Activated naive CD4-positive, alpha-beta T cell treated with anti-CD3 and anti-CD28 coated beads, Interleukin-2, amount 10 ng/mL, durations not matched to agents 7 days and 5 days (primary cell): Measurements from ENCODE around the gene CAMK1G.

Source experiments
- CTCF ChIA-PET: fragments of 350-600 bp; sonication (Branson Sonifier 250); formaldehyde crosslinking; loops from one replicate; lab custom pipeline; 2021; ENCODE audit warnings: antibody characterized with exemption; lab: Charles Lee
- DNase-seq: peaks from one replicate; pipeline ENCODE4 v3.0.0-alpha.2; 2020
- H3K27ac Mint-ChIP-seq: one replicate; pipeline ENCODE4 v1.8.0; 2021; ENCODE audit warnings: mild to moderate bottlenecking, moderate library complexity, mixed read lengths
- H3K27me3 Mint-ChIP-seq: one replicate; pipeline ENCODE4 v1.8.0; 2021; ENCODE audit warnings: mild to moderate bottlenecking, mixed read lengths
- H3K36me3 Mint-ChIP-seq: one replicate; pipeline ENCODE4 v1.8.0; 2021; ENCODE audit warnings: mixed read lengths
- H3K4me1 Mint-ChIP-seq: one replicate; pipeline ENCODE4 v1.8.0; 2021; ENCODE audit warnings: mixed read lengths
- H3K4me3 Mint-ChIP-seq: one replicate; pipeline ENCODE4 v1.8.0; 2021; ENCODE audit warnings: mild to moderate bottlenecking, moderate library complexity, mixed read lengths
- H3K9me3 Mint-ChIP-seq: one replicate; pipeline ENCODE4 v1.8.0; 2021; ENCODE audit warnings: mixed read lengths

The CAMK1G gene

DNA sequence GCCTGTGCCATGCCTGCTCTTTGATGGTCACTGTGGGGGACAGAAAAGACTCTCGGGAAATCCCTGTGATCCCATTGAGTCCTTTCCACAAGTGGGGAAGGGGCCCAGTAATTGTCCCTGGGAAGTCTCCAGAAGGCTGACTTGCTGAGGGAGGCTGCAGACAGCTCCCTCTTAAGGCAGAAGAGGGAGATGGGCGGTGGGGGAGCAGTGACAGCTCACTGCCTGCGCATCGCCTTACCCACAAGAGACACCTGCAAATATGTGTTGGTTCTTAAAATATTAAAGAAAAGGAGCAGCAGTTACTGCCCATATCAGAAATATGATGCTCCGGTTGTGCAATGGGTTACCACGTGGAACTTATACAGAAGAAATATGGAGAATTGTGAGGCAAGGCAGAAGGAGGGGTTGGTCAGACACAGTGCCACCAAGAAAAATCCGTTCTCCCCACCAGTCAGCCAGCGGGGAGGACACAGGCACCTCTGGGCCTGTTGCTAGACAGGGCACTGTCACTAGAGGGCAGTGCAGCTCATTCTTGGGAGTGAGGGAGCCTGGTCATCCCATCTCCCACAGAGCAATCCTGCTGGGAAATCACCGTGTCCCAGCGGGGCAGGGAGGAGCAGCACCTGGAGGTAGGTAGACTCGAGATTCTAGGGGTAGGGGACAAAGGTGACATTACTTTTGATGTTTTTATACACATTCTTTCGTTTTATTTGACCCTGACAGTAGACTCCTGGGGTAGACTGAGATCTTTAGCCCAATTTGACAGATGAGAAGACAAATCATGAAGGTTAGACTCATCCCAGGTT lies 6.9 kb upstream of the CAMK1G start:
- Mint-ChIP-seq H3K4me1 (no peaks in the 10 kb centered on the region), H3K27me3 (peaks cover 41% of the 10 kb centered on the region), H3K4me3 (no peak overlapping the region), H3K9me3 (no peaks in the 10 kb centered on the region), H3K27ac (no peak overlapping the region), H3K36me3 (no peaks in the 10 kb centered on the region)
- DNase-seq, result peak; percentile 80
- CTCF ChIA-PET, result interaction anchor here (0.9 to 4.9 kb wide), 19 partner anchors 9 to 246 kb away, joined by 3 to 40 read pairs (median 5); no protein-coding TSS in a partner anchor

DNA sequence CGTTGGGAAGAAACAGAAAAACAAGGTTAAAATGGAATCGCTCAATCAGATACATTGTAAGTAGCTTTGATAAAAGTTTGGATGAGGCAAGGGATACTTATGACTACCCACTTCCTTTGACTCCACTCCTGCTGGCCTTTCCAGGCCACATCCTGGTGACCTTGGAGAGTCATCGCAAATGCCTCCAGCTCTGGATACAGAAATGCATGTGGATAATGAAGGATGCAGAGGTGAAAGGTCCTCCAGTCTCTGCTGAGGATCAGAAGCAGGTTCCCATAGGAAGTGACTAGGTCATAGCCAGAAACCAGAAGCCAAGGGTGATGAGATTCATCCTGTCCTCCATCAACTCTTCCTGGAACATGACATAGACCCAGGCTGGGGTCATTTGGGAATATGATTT lies 6.2 kb upstream of the CAMK1G start:
- CTCF ChIA-PET, result interaction anchor here (0.9 to 4.9 kb wide), 14 partner anchors 8 to 191 kb away, joined by 3 to 40 read pairs (median 6); no protein-coding TSS in a partner anchor
- DNase-seq, result no peak
- H3K4me3 Mint-ChIP-seq, result no peak overlapping the region
- no peak overlapping the region for H3K27ac Mint-ChIP-seq
- no peaks in the 10 kb centered on the region for H3K9me3 Mint-ChIP-seq
- no peaks in the 10 kb centered on the region for H3K4me1 Mint-ChIP-seq
- H3K27me3 Mint-ChIP-seq, result peaks cover 35% of the 10 kb centered on the region
- no peaks in the 10 kb centered on the region for H3K36me3 Mint-ChIP-seq

DNA sequence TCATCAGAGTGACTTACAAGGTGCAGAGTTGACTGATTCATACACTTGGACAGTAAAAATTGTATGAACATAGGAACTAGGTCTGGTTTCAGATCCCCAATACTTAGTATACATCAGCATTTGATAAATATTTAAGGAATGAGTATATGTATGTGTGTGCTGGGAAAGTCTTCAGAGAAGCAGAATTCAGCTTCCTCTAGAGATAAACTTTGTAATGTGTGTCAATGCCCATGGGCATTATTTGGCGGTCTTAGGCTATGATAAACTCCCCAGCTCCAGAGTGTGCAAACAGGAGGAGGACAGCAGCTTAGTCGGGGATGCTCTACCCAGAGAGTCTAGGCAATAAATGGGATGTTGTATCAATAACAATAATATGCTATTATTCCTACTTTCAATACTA lies 2.9 kb upstream of the CAMK1G start:
- no peak overlapping the region for H3K4me3 Mint-ChIP-seq
- no peak overlapping the region for H3K27ac Mint-ChIP-seq
- no peaks in the 10 kb centered on the region for H3K4me1 Mint-ChIP-seq
- H3K9me3 Mint-ChIP-seq, result no peaks in the 10 kb centered on the region
- peaks cover 15% of the 10 kb centered on the region for H3K27me3 Mint-ChIP-seq
- CTCF ChIA-PET, result interaction anchor here (1.1 kb wide), 1 partner anchor 11 kb away, joined by 3 read pairs; no protein-coding TSS in a partner anchor
- H3K36me3 Mint-ChIP-seq, result no peaks in the 10 kb centered on the region
- DNase-seq, result no peak

DNA sequence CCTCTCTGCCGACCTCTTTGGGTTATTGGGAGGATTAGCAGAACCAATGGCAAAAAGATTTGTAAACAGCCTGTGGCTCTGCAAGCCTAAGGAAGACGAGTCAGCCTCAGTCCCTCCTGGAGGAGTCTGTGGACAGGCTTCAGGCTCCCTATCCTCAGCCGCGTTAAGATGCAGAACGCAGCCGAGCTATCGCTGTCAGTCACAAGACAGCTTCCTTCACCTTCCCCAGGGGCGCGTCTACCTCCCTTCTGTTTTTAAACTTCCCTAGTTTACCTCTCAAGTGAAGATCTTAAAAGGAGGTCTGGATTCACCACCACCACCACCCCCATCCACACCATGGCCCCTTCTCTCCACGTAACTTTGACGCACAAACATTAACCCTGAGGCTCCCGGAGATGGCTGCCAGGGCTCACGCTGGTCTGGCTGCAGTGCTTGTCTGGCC lies 738 bp downstream of the CAMK1G start:
- Mint-ChIP-seq H3K36me3 (no peaks in the 10 kb centered on the region), H3K9me3 (no peaks in the 10 kb centered on the region), H3K4me3 (no peak overlapping the region), H3K4me1 (peaks cover 2% of the 10 kb centered on the region), H3K27ac (no peak overlapping the region), H3K27me3 (peaks cover 3% of the 10 kb centered on the region)
- no peak for DNase-seq
- CTCF ChIA-PET, result interaction anchor here (1.0 to 5.5 kb wide), 9 partner anchors 9 to 164 kb away, joined by 3 to 24 read pairs (median 5); no protein-coding TSS in a partner anchor

DNA sequence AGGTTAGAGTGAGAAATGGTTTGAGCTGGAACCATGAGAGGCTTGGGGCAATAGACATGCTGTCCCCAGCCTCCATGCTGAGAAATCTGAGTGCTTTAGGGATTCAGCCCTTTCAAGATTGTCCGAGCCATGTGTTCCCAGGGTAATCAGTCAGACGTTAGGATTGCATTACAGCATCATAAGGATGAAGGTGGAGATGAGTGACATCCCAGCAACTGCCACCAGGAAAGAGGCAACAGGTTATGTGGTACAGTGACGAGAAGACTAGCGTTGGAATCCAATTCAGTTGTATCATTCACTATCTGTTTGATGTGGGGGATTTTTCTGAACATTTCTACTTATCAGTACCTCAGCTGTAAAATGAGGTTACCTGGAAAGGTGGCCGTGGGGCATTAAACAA lies 1.7 kb downstream of the CAMK1G start:
- Mint-ChIP-seq H3K27me3 (peaks cover 11% of the 10 kb centered on the region), H3K9me3 (no peaks in the 10 kb centered on the region), H3K4me1 (peaks cover 2% of the 10 kb centered on the region), H3K27ac (no peak overlapping the region), H3K36me3 (no peaks in the 10 kb centered on the region), H3K4me3 (no peak overlapping the region)
- CTCF ChIA-PET, result interaction anchor here (1.1 to 5.5 kb wide), 6 partner anchors 8 to 163 kb away, joined by 3 to 24 read pairs (median 7); no protein-coding TSS in a partner anchor
- no peak for DNase-seq

DNA sequence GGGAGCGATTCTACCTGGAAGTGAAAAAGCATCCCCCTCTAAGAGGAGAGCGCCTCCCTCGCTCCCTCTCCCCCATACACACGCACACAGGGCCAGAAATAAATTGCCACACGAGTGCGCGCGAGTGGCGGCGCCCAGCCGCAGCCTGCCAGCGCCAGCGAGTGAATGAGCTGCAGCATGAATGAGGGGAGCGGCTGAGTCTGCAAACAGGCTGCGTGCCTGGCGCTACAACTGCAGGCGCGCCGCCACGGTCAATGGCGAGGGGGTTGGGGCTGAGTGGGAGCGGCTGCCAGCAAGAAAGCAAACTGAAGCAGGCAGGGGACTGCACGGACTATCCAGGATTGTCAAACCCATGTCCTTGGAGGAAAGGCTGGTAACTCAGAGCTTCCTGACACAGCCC lies 2.2 kb downstream of the CAMK1G start:
- CTCF ChIA-PET, result interaction anchor here (0.6 to 5.5 kb wide), 9 partner anchors 8 to 162 kb away, joined by 3 to 24 read pairs (median 5); no protein-coding TSS in a partner anchor
- peaks cover 16% of the 10 kb centered on the region for H3K27me3 Mint-ChIP-seq

DNA sequence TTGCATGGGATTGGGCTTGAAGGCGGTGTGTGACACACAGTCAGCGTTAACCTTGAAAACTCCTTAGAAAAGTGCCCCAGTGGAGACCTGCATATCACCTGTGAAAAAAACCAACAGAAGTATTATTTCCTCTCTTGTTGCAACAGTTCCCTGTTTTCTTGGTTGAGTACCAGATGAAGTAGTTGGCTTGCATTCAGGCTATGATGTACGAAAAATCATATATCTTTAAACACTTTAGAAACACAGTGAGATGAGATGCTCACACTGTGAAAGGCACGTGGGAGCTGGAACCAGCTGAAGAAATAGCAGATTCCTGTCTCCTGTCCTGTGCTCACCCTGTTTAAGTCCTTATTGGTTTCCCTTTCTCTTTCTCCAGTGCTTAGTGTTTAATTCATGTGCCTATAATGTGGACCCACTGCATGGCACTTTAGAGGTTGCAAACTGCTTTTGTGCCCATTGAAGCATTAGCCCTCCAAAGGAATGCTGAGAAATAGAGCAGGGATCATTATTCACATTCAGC lies 2.8 kb downstream of the CAMK1G start:
- no peak overlapping the region for H3K4me3 Mint-ChIP-seq
- CTCF ChIA-PET, result interaction anchor here (0.6 to 5.5 kb wide), 7 partner anchors 9 to 102 kb away, joined by 3 to 24 read pairs (median 5); no protein-coding TSS in a partner anchor
- DNase-seq, result no peak
- peaks cover 2% of the 10 kb centered on the region for H3K4me1 Mint-ChIP-seq
- H3K27ac Mint-ChIP-seq, result no peak overlapping the region
- no peaks in the 10 kb centered on the region for H3K9me3 Mint-ChIP-seq
- no peaks in the 10 kb centered on the region for H3K36me3 Mint-ChIP-seq
- peaks cover 21% of the 10 kb centered on the region for H3K27me3 Mint-ChIP-seq

More for the DNA sequence above, 2.2 kb downstream of the CAMK1G start:
- H3K27ac Mint-ChIP-seq, result no peak overlapping the region
- no peak overlapping the region for H3K4me3 Mint-ChIP-seq
- peaks cover 2% of the 10 kb centered on the region for H3K4me1 Mint-ChIP-seq
- H3K36me3 Mint-ChIP-seq, result no peaks in the 10 kb centered on the region
- DNase-seq, result peak; percentile 40
- no peaks in the 10 kb centered on the region for H3K9me3 Mint-ChIP-seq

DNA sequence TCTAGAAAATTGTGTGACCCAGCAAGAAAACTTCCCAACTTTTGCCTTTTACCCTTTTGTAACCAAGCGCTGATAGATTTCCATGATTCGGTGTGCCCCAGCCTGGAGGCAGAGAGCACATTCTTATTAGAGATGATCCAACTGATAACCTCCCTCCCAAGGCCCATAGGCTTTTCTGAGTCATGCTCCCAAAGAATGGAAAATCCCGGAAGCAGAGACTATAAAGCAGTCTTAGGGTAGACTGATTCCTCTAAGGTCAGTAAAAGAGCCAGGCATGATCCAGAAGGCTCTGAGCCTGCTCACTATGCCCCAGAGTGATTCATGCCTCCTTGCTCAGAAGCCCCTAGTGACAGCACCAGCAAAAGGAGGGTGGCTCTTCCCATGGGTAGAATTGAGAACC lies 4.3 kb downstream of the CAMK1G start:
- Mint-ChIP-seq H3K27ac (no peak overlapping the region), H3K36me3 (no peaks in the 10 kb centered on the region), H3K9me3 (no peaks in the 10 kb centered on the region), H3K4me1 (peaks cover 2% of the 10 kb centered on the region), H3K27me3 (peaks cover 31% of the 10 kb centered on the region), H3K4me3 (no peak overlapping the region)
- CTCF ChIA-PET, result interaction anchor here (0.8 kb wide), 1 partner anchor 236 kb away, joined by 3 read pairs; no protein-coding TSS in a partner anchor
- no peak for DNase-seq

DNA sequence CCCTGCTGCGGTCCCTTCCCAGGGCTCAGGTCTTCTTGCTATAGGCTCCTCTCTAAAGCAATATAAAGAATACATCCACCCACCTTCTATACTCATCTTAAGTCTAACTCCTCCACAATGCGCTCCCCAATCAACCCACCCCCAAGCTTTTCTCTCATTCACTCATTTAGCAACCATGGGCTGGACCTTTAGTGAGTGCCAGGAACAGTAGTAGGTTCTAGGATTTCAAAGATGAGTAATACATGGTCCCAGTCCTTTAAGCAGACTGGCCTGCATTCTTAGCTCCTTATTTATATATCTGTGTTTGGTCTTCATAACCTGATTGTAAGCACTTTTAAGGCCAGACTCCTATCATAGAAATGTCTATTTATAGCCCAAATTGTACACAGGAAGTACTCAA lies 5.9 kb downstream of the CAMK1G start:
- Mint-ChIP-seq H3K27me3 (peaks cover 39% of the 10 kb centered on the region), H3K36me3 (no peaks in the 10 kb centered on the region), H3K9me3 (no peaks in the 10 kb centered on the region), H3K4me1 (peaks cover 2% of the 10 kb centered on the region), H3K4me3 (no peak overlapping the region), H3K27ac (no peak overlapping the region)
- CTCF ChIA-PET, result interaction anchor here (0.9 kb wide), 1 partner anchor 40 kb away, joined by 5 read pairs; no protein-coding TSS in a partner anchor
- DNase-seq, result no peak

DNA sequence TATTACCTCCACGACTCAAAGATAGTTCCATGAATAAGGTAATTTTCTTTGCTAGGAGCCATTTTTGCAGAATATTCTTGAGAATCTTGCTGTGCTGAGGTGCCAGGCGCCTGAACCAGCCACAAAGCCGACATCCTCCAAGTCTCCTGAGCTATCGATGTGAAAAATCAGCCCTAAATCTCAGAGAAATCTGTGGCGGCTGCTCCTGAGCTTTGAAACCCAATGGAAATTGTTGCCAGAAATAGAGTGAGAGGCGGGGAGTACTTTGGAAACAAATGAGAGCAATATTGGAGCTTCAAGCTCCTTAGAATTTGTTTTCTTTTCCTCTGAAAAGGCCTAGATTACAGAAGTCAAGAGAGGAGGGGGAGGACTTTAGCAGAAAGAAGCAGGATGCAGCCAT lies 6.3 kb downstream of the CAMK1G start:
- Mint-ChIP-seq H3K36me3 (no peaks in the 10 kb centered on the region), H3K27me3 (peaks cover 42% of the 10 kb centered on the region), H3K27ac (no peak overlapping the region), H3K4me1 (peaks cover 2% of the 10 kb centered on the region), H3K4me3 (no peak overlapping the region), H3K9me3 (no peaks in the 10 kb centered on the region)
- CTCF ChIA-PET, result interaction anchor here (0.8 to 1.9 kb wide), 2 partner anchors 13 to 39 kb away, joined by 3 to 6 read pairs; no protein-coding TSS in a partner anchor
- DNase-seq, result no peak

DNA sequence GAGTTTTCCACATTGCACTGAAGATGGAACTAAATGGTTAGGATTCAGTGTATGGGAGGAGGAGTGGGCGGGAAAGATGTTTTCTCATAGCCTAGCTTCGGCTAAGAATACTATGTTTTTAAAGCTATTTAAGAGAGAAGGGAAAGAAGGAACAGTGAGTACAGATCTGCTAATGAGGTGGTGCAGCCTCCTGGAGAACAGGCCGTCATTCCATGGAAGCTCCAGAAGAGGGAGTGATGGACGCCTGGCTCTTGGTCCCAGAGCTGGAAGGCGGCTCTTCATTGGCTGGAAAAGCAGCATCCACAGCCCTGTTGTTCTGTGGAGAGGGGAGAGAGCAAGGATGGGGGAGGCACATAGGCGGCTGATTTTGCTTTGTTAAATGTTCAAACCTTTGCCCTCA lies 6.9 kb downstream of the CAMK1G start:
- DNase-seq, result no peak
- Mint-ChIP-seq H3K4me1 (peaks cover 2% of the 10 kb centered on the region), H3K27me3 (peaks cover 47% of the 10 kb centered on the region), H3K27ac (no peak overlapping the region), H3K9me3 (no peaks in the 10 kb centered on the region), H3K36me3 (no peaks in the 10 kb centered on the region), H3K4me3 (no peak overlapping the region)
- CTCF ChIA-PET, result interaction anchor here (0.8 to 1.9 kb wide), 3 partner anchors 12 to 38 kb away, joined by 3 to 6 read pairs (median 4); no protein-coding TSS in a partner anchor

DNA sequence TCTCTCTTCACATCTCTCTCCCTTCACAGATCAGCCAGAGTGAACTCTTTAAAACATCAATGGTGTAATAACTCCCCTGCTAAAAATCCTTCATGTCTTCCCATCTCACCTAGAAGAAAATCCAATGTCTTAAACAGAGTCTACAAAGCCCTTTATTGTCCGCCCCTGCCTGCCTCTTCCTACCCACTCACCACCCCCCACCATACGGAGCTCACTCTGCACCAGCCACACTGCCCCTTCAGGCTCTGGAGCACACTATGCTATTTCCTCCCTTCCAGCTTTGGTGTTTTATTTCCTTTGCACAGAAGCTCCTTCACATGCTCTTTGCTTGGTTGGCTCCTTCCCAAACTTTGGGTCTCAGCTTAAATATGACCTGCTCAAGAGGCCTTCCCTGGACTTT lies 10.2 kb downstream of the CAMK1G start:
- CTCF ChIA-PET, result interaction anchor here (0.7 to 1.5 kb wide), 5 partner anchors 9 to 155 kb away, joined by 3 read pairs; no protein-coding TSS in a partner anchor
- no peak for DNase-seq
- H3K36me3 Mint-ChIP-seq, result no peaks in the 10 kb centered on the region
- no peaks in the 10 kb centered on the region for H3K9me3 Mint-ChIP-seq
- H3K4me3 Mint-ChIP-seq, result no peak overlapping the region
- H3K27me3 Mint-ChIP-seq, result peaks cover 63% of the 10 kb centered on the region
- no peaks in the 10 kb centered on the region for H3K4me1 Mint-ChIP-seq
- H3K27ac Mint-ChIP-seq, result no peak overlapping the region

DNA sequence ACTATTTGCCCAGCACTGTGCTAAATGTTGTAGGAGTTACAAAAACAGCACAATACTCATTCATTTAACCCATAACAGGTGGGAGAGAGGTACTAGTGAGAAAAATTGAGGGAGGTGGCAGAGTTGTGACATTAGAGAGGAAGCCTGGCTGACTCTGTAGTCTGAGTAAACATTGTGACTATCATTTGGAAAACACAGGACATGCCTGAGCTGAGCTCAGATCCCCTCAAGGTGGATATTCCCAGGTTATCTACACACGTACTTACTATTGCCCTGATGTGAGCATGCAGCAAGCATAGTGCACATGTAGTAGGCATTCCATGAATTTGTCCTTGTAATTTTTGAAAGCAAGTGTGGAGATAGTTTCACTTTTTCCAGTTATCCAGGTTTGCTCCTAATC lies 10.9 kb downstream of the CAMK1G start:
- DNase-seq, result no peak
- H3K4me3 Mint-ChIP-seq, result no peak overlapping the region
- peaks cover 60% of the 10 kb centered on the region for H3K27me3 Mint-ChIP-seq
- no peaks in the 10 kb centered on the region for H3K9me3 Mint-ChIP-seq
- H3K36me3 Mint-ChIP-seq, result no peaks in the 10 kb centered on the region
- no peak overlapping the region for H3K27ac Mint-ChIP-seq
- H3K4me1 Mint-ChIP-seq, result no peaks in the 10 kb centered on the region
- CTCF ChIA-PET, result interaction anchor here (0.7 to 1.5 kb wide), 4 partner anchors 17 to 93 kb away, joined by 3 read pairs; no protein-coding TSS in a partner anchor

DNA sequence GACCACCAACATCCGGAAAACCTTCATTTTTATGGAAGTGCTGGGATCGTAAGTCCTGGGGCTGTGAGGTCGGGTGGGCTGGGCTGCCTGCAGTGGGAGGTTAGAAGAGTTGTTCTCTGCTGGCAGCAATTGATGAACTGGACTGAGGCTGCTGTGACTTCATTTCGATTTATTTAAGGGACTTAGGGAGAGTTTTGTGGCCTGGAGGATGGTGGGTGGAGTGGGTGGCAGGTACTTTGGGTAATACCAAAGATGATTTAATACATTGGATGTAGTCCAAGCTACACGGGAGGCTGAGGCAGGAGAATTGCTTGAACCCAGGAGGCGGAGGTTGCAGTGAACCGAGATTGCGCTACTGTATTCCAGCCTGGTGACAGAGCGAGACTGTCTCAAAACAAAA lies 11.5 kb downstream of the CAMK1G start:
- CTCF ChIA-PET, result interaction anchor here (0.8 to 1.1 kb wide), 2 partner anchors 17 to 30 kb away, joined by 3 read pairs; no protein-coding TSS in a partner anchor
- Mint-ChIP-seq H3K27me3 (peaks cover 58% of the 10 kb centered on the region), H3K27ac (no peak overlapping the region), H3K36me3 (no peaks in the 10 kb centered on the region), H3K9me3 (no peaks in the 10 kb centered on the region), H3K4me3 (no peak overlapping the region), H3K4me1 (no peaks in the 10 kb centered on the region)
- no peak for DNase-seq
